LNCAP (cell line): ENCODE measurements around the gene NEUROD1.

Experiments
- CTCF ChIP-seq: fragments of 450-650 bp; IDR thresholded peaks from 2 replicates; pipeline ENCODE4 v1.5.1; 2017; ENCODE audit warnings: mild to moderate bottlenecking

Gene NEUROD1

GRCh38 chr2:181643151-181643550 is 37.2 kb downstream of the NEUROD1 start:
- TF ChIP-seq CTCF = no peak

GRCh38 chr2:181642086-181642485 is 38.2 kb downstream of the NEUROD1 start:
- TF ChIP-seq CTCF = no peak

- no peak for TF ChIP-seq CTCF
Measured at GRCh38 chr2:181639686-181640085, 40.6 kb downstream of the NEUROD1 start.

- TF ChIP-seq CTCF = no peak
Measured at GRCh38 chr2:181632733-181633401, 47.5 kb downstream of the NEUROD1 start.

- no peak for TF ChIP-seq CTCF
Measured at GRCh38 chr2:181628590-181629585, 51.4 kb downstream of the NEUROD1 start.

- no peak for TF ChIP-seq CTCF
Measured at GRCh38 chr2:181627545-181627944, 52.8 kb downstream of the NEUROD1 start.

GRCh38 chr2:181626671-181627070 is 53.6 kb downstream of the NEUROD1 start:
- TF ChIP-seq CTCF = no peak
